HG03039 (cell line): ENCODE measurements around the gene NRF1.
A peak's percentile ranks its signal among the peaks of the same experiment; 100 is the strongest.
"Not testable (repeated sequence)": the region's sequence is repeated elsewhere in the genome, so short reads cannot be mapped to it uniquely, and the experiment has no call there.

Source experiments
- ATAC-seq: cut with Tn5 transposase; IDR thresholded peaks from one replicate; pipeline ENCODE4 v1.9.1; 2021; ENCODE audit warnings: mild to moderate bottlenecking, moderate library complexity; ENCODE audit not compliant: unreplicated experiment

Gene NRF1

DNA sequence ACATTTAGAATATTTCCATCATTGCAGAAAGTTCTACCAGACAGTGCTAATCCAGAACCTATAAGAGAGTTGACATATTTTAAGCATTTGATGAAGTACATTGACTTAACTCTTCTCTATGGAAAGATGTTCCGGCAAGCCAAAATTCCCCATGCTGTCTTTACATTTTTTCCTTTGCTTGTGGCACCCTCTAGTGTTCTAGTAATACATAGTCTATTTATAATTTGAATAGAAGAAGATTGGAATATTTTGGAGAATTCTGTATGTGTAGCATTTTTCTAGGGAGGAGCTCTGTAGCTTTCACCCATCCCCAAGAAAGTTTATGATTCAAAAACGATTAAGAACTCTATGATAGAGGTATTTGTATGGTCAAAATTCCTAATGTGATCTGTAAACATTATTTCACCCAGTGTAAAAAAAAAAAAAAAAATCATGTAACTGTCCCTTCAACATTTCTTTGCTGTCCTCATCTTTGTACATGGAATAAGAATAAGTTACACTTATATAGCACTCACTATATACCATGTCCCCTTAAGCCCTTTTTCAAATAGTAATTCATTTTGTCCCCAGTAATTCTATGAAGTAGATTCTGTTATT, 33.2 kb downstream of the NRF1 start:
- ATAC-seq = no peak

DNA sequence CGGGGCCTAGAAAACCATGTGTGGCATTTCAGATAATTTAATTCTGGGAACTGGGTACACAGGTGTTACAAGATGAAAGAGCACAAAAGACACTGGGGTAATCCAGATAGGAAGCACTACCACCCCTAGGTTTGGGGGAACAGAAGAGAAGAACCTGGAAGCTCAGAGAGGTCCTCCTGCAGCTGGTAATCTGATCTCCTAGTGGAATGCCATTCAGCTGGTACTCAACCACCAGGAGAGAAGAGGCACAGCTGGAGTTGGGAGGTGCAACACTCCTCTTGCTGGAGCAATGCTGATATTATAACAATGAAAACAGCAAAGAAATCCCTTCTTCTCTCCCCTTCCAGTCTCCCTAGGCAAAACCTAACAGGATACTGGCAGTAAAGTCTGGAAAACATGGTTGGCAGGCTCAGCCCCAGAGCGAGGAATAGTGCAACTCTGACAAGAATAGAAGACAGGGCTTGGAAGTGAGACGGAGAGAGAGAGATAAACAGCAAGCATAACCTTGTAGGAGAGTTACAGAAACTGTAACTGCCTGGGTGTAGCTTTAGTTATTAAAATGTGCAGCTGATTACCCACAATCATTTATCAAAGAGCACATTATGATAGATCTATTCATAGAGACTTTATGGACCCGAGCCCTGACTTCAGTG, 35.0 kb downstream of the NRF1 start:
- ATAC-seq = no peak

DNA sequence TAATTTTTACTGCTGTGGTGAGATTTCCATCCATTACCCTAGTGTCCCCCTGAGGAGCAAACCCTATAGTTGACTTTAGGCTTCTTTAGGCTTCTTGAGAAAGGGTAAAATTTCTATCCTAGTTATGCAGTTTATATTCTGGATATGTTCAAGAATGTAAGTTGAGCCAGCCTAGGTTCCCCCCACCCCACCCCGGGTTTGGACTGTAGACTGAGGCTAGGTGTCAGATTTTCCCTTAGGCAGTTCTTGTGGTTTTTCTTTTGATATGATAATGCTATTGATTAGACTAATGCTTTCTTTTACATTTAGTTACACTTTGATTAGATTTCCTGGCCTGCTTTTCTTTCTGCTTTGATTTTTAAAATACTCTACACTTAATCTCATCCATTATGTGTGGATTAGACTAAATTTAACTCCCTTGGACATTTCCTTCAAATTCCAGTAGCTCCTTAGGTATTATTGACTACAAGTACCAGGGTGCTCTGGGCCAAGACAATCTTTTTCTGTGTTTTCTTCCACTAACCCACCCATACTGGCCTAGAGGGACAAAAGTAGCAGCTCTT, 37.7 kb downstream of the NRF1 start:
- no peak for ATAC-seq

DNA sequence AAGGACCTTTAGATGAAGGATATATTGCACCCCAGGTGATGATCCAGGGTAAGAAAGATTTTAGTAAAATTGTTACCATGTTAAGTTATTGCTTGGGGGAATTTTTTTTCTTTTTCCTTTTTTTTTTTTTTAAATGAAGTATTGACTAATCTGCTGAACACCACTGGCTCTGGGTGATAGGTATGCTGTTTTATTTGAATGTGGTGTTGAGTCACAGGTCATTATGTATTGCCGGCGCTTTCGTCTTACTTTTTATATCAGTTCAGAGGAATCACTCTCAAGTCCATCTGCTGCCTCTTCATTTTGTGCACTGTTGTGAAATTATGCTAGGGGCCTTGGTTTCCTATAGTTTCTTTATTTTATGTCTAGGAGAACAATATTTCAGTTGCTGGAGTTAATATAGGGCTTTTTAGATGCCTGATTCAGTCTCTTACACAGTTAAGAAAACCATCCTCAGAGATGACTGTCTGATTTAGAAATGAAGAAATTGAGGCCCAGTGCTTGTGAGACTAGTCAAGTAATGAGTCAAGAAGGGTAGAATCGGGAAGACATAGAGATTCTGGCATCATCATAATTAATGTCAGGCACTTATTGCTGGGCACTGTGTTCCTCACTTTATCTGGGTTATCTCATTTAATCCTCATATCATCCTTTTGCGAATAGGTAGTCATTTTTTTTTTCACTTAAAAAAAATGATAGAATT, 38.7 kb downstream of the NRF1 start:
- ATAC-seq = no peak

DNA sequence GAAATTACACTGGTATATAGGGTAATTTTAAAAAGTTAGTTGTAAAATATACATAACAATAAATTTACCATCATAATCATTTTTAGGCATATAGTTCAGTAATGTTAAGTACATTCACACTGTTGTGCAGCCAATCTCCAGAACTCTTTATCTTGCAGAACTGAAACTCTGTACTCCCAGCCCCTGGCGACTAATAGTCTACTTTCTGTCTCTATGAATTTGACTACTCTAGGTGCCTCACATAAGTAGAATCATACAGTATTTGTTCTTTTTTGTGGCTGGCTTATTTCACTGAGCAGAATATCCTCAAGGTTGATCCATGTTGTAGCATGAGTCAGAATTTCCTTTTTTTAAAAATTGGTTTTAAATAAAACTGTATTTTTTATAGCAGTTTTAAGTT, 41.4 kb downstream of the NRF1 start:
- ATAC-seq = peak; percentile 74

DNA sequence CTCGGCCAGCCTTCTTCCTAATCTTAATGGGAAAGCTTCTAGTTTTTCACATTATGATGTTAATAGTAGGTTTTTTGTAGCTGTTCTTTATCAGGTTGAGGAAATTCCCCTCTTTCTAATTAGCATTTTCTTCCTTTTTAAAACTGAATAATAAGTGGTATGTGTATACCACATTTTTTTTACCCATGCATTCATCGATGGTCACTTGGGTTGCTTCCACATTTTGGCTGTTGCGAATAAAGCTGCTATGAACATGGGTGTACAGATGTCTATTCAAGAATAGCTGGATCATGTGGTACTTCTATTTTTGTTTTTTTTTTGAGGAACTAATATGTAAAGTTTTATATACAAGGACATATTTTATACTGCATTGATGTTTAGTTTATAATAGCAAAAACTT, 44.3 kb downstream of the NRF1 start:
- no peak for ATAC-seq

DNA sequence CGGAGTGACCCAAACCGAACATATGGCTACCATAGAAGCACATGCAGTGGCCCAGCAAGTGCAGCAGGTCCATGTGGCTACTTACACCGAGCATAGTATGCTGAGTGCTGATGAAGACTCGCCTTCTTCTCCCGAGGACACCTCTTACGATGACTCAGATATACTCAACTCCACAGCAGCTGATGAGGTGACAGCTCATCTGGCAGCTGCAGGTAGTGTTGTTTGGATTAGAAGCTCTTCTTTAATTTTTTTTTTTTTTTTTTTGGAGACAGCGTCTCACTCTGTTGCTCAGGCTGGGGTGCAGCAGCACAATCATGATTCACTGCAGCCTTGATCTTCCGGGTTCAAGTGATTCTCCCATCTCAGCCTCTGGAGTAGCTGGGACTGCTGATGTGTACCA, 45.8 kb downstream of the NRF1 start:
- no peak for ATAC-seq

DNA sequence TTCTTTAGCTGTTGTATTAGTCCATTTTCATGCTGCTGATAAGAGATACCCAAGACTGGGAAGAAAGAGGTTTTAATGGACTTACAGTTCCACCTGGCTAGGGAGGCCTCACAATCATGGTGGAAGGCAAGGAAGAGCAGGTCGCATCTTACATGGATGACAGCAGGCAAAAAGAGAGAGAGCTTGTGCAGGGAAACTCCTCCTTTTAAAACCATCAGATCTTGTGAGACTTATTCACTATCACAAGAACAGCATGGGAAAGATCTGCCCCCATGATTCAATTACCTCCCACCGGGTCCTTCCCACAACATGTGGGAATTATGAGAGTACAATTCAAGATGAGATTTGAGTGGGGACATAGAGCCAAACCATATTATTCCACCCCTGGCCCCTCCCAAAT, 48.4 kb downstream of the NRF1 start:
- not testable (repeated sequence) for ATAC-seq

DNA sequence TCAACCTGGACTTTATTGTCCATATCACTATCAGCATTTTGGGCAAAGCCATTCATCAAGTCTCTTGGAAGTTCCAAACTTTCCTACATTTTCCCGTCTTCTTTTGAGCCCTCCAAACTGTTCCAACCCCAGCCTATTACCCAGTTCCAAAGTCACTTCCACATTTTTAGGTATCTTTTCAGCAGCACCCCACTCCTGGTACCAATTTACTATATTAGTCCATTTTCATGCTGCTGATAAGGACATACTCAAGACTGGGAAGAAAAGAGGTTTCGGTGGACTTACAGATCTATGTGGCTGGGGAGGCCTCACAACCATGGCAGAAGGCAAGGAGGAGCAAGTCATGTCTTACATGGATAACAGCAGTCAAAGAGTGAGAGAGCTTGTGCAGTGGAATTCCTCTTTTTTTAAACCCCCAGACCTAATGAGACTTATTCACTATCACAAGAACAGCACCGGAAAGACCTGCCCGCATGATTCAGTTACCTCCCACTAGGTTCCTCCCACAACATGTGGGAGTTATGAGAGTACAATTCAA, 50.2 kb downstream of the NRF1 start:
- no peak for ATAC-seq

DNA sequence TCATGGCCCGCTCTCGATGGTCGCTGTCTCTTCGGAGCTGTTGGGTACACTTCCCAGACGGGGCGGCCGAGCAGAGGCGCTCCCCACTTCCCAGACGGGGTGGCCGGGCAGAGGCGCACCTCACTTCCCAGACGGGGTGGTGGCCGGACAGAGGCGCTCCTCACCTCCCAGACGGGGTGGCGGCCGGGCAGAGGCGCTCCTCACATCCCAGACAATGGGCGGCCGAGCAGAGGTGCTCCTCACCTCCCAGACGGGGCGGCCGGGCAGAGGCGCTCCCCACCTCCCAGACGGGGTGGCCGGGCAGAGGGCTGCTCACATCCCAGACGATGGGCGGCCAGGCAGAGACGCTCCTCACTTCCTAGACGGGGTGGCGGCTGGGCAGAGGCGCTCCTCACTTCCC, 51.7 kb downstream of the NRF1 start:
- ATAC-seq = not testable (repeated sequence)

DNA sequence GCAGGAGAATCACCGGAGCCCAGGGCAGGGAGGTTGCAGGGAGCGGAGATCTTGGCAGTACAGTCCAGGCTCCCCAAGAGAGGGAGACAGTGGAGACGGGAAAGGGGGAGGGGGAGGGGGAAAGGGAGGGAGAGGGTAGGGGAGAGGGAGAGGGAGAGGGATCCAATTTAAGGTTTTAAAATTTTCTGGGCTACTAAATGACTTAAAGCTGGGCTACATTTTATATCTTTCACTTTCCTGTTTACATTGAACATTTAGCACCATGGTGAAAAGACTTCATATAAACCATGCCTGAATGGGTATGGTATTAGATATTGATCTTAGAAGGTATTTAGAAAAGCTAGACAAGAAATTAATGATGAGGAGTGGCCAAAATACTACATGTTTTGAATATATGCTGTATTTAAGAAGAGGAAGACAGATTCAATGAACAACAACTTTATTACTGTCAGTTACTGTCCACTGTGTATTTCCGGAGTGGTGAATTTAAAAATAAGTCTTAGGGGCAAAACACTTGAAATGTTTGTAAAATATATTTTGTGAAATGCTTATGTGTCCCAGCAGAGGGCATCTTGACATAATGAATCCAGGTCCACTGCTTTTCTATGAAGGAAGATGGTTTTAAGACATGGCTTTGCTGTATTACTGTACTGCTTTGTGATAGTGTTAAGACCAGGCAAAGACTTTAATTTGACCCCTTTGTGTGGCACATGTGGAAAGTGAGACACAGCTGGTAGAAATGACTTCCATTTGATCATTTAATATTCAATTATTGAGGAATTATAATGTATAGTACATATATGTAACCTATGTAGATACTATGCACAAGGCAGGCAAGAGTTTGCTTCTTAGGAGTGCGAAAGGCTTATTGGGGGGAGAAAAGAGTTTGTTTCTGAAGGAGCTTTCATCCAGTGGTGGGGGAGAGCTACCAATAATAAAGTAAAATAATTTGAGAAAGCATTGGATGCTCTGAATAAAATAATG, 52.8 kb downstream of the NRF1 start:
- no peak for ATAC-seq

DNA sequence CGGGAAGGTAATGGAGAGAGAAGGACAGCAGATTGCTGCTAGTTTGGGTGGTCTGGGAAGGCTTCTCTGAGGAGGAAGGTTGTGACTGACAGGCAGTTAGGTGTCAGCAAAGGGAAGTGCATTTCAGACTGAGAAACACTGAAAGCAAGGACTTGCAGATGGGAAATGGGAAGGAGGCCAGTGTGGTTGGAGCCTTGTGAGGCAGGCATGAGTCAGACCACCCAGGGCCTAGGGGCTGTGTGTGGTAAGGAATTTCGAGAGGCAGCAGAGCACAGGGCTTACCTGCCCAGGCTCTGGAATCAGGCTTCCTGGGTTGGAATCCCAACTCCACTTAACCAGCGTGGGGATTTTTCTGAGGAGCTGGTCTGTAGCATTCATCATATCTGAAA, 53.5 kb downstream of the NRF1 start:
- ATAC-seq = no peak

DNA sequence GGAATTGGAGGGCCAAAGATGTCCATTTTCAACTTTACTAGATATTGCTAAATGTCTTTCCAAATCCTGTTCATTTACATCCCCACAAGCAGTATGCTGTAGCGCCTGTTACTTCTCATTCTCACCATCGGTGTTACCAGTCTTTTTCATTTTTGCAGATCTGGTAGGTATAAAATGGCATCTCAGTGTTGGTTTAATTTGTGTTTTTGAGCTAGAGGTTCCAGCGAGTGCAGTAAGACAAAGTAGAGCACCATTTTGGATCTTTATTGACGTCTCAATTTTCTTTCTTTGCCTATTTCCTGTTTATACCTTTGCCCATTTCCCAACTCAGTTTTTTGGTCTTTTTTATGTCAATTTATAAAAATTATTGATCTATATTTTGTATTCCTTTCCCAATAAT, 55.6 kb downstream of the NRF1 start:
- no peak for ATAC-seq

DNA sequence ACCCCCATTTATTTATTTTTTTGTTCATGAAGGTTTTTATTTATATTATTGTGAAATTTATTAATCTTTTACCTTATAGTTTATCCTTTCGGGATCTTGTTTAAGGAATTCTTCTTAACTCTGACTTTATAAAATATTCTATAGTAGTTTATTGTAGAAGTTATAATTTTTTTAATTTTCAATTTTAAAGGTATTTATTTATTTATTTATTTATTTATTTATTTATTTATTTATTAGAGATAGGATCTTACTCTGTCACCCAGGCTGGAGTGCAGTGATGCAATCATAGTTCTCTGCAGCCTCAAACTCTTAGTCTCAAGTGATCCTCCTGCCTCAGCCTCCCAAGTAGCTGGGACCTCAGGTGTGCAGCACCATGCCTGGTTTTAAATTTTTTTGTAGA, 56.0 kb downstream of the NRF1 start:
- ATAC-seq = no peak

DNA sequence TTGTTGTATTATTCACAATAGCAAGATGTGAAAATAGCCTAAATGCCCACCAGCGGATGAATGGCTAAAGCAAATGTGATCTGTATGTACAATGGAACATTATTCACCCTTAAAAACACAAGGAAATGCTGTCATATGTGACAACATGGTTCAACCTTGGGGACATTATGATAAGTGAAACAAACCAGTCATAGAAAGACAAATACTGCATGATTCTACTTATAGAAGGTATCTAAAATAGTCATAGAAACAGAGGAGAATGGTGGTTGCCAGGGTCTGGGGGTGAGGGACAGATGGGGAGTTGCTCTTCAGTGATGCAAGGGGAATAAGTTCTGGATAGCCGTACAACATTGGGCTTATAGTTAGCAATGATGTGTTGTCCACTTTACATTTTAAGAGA, 58.4 kb downstream of the NRF1 start:
- ATAC-seq = no peak

DNA sequence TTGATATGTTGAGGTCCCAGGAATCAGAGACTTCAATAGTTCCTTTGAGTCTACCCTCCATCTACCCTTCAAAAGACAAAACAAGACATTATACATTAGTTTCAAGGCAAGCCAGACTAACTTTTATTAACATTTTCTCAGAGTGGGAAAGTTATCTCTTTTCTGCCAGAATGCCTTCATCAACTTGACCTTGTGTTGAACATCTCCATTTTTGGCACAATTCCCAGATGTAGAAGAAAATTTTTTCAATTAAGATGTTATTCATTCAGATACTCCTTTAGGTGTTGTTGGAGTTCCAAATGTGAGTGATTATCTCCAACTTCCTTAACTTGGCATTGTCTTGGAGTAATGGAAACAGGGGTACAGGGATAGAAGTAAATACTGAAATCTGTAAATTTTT, 59.1 kb downstream of the NRF1 start:
- ATAC-seq = no peak

DNA sequence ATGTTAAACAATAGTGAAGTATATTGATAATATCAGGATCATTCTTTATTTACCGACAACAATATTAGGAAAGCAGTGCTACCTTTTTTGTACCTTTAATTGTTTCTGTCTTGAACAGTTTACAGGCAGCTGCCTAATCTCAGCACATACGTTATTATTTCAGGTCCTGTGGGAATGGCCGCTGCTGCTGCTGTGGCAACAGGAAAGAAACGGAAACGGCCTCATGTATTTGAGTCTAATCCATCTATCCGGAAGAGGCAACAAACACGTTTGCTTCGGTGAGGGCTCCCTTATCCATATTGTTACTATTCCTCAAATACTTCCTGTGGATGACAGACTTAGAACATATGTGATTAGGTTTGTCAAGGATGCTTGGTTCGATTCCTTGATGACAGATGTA, 59.7 kb downstream of the NRF1 start:
- no peak for ATAC-seq

DNA sequence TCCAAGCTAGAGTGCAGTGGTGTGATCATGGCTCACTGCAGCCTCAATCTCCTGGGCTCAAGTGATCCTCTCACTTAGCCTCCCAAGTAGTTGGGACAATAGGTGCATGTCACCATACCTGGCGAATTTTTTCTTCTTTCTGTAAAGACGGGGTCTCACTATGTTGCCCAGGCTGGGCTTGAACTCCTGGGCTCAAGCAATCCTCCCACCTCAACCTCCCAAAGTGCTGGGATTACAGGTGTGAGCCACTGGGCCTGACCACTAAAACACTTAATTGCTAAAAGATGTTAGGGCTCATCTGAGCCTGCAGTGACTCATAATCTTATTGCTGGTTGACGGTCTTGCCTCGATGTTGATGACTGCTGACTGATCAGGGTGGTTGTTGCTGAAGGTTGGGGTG, 63.0 kb downstream of the NRF1 start:
- not testable (repeated sequence) for ATAC-seq

DNA sequence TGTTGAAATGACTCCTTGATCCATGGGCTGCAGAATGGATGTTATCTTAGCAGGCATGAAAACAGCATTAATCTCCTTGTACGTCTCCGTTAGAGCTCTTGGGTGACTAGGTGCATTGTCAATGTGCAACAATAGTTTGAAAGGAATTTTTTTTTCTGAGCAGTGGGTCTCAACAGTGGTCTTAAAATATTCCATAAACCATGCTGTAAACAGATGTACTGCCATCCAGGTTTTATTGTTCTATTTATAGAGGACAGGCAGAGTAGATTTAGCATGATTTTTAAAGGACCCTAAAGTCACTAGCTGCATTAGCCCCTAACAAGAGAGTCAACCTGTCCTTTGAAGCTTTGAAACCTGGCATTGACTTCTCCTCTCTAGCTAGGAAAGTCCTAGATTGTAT, 64.0 kb downstream of the NRF1 start:
- ATAC-seq = no peak

DNA sequence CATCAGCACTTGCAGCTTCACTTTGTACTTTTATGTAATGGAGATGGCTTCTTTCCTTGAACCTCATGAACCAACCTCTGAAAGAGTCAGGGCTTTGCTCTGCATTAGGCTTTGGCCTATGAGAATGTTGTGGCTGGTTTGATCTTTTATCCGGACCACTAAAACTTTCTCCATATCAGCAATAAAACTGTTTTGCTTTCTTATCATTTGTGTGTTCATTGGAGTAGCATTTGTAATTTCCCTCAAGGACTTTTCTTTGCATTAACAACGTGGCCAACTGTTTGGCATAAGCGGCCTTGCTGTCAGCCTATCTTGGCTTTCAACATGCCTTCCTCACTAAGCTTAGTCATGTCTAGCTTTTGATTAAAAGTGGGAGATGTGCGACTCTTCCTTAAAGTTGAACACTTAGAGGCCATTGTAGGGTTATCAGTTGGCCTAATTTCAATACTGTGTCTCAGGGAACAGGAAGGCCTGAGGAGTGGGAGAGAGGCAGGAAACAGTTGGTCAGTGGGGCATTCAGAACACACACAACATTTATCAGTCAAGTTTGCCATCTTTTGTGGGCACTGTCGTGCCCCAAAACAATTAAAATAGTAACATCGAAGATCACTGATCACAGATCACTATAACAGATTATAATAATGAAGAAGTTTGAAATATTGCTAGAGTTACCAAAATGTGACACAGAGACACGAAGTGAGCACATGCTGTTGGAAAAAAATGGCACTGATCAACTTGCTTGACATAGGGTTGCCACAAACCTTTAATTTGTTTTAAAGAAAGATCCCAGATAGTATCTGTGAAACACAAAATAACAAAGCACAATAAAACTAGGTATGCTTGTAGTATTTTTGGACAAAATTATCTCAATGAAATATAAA, 64.7 kb downstream of the NRF1 start:
- ATAC-seq = no peak
